ENCODE data around the gene ZNF264. TPM values are rescaled to one million over a fixed set of nuclear protein-coding genes. Genes with fewer than 3 reads are reported as not detected.
A peak's percentile ranks its signal among the peaks of the same experiment; 100 is the strongest.

ZNF264 gene
- total RNA-seq, 3 donors from 2014 or later (not counting 1 experiment from before 2014, with no cell fraction given): 50.4 to 62.1 (median 54.2) TPM

DNA sequence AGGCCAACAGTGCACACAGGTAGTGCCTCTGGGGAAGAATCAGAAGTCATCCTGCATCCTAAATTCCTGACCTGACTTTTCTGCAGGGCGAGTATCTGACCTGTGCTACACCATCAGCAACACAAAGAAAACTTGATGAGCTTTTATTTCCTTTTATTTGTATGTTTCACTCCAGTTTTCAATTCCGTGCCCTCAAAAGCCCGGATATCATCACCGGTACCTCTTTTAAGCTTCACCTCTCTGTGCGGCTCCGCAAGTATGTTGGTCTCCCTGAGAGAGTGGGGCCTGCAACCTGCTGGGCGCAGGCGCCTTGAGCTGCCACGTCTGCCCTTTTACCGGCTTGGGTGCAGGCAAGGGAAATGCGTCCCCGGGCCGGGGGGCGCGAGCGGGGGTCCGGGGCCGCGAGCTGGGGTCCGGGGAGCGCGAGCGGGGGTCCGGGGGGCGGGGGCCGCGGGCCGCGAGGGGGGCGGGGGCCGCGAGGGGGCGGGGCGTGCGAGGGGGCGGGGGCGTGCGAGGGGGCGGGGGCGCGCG lies 19.7 kb upstream of the ZNF264 start:
- H3K27ac Mint-ChIP-seq: peak overlapping the region; percentile 49 to 77
- Histone ChIP-seq H3K4me1 (ENCODE audit: control insufficient read depth, insufficient read depth, low read length) (peaks cover 12% of the 10 kb centered on the region), H3K9me3 (ENCODE audit: control insufficient read depth, insufficient read depth, low read length) (peaks cover 3% of the 10 kb centered on the region), H3K27ac (ENCODE audit: low read length) (peak overlapping the region; percentile 21), H3K36me3 (ENCODE audit: control insufficient read depth, insufficient read depth, low read length) (no peaks in the 10 kb centered on the region), H3K4me3 (ENCODE audit: low read length) (peak overlapping the region; percentile 31), H3K27me3 (ENCODE audit: control insufficient read depth, insufficient read depth, low read length) (no peaks in the 10 kb centered on the region)
- 6% methylated on average over 29 of the region's 42 CpGs for WGBS (ENCODE audit: insufficient coverage)
- TF ChIP-seq, protein P1, sequence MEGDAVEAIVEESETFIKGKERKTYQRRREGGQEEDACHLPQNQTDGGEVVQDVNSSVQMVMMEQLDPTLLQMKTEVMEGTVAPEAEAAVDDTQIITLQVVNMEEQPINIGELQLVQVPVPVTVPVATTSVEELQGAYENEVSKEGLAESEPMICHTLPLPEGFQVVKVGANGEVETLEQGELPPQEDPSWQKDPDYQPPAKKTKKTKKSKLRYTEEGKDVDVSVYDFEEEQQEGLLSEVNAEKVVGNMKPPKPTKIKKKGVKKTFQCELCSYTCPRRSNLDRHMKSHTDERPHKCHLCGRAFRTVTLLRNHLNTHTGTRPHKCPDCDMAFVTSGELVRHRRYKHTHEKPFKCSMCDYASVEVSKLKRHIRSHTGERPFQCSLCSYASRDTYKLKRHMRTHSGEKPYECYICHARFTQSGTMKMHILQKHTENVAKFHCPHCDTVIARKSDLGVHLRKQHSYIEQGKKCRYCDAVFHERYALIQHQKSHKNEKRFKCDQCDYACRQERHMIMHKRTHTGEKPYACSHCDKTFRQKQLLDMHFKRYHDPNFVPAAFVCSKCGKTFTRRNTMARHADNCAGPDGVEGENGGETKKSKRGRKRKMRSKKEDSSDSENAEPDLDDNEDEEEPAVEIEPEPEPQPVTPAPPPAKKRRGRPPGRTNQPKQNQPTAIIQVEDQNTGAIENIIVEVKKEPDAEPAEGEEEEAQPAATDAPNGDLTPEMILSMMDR (IDR thresholded peaks at IDR 0.05): no peak
- H3K27me3 Mint-ChIP-seq (ENCODE audit: low read depth in 2 of 2): peaks cover 0 to 5% of the 10 kb centered on the region in 2 donors
- peak; percentile 40 to 62 for DNase-seq
- H3K9me3 Mint-ChIP-seq: peaks cover 2 to 5% of the 10 kb centered on the region in 2 donors
- H3K36me3 Mint-ChIP-seq: no peaks in the 10 kb centered on the region
- intact Hi-C loops (cut with micrococcal nuclease): no loop called here
- H3K4me3 Mint-ChIP-seq: peak overlapping the region; percentile 83
- peak in 2 of 3 donors; percentile 61 to 65 for ATAC-seq
- H3K4me1 Mint-ChIP-seq: peaks cover 7 to 12% of the 10 kb centered on the region in 2 donors

DNA sequence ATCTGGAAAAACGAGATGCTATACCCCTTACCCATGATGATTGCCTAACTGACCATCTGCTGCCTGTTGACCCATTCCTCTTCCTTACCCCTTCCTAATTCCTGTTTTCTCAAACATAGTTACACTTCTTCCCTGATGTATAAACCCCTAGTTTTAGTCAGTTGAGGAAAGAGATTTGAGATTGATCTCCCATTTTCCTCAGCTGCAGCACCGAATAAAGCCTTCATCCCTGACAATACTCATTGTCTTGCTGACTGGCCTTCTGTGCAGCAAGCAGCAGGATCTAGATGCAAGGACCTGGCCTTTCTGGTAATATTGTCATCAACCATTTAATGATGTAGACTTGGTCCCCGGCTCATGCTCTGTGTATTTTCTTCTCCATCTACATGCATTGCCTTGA lies 999 bp upstream of the ZNF264 start:
- ATAC-seq: no peak
- TF ChIP-seq, protein P1 (IDR thresholded peaks at IDR 0.05): no peak
- Histone ChIP-seq H3K36me3 (ENCODE audit: control insufficient read depth, insufficient read depth, low read length) (peaks cover 17% of the 10 kb centered on the region), H3K4me3 (ENCODE audit: low read length) (no peak overlapping the region), H3K27me3 (ENCODE audit: control insufficient read depth, insufficient read depth, low read length) (peaks cover 8% of the 10 kb centered on the region), H3K27ac (ENCODE audit: low read length) (no peak overlapping the region), H3K9me3 (ENCODE audit: control insufficient read depth, insufficient read depth, low read length) (no peaks in the 10 kb centered on the region), H3K4me1 (ENCODE audit: control insufficient read depth, insufficient read depth, low read length) (peaks cover 20% of the 10 kb centered on the region)
- Mint-ChIP-seq H3K4me1 (peaks cover 24 to 32% of the 10 kb centered on the region in 2 donors), H3K36me3 (peaks cover 13% of the 10 kb centered on the region), H3K4me3 (peak overlapping the region; percentile 93), H3K27ac (peak overlapping the region; percentile 90 to 94), H3K9me3 (peaks cover 2 to 3% of the 10 kb centered on the region in 2 donors), H3K27me3 (ENCODE audit: low read depth in 2 of 2) (peaks cover 13 to 14% of the 10 kb centered on the region in 2 donors)
- intact Hi-C loops (cut with micrococcal nuclease): no loop called here
- no peak for DNase-seq
- 70% methylated on average over 3 of the region's 3 CpGs for WGBS (ENCODE audit: insufficient coverage)

DNA sequence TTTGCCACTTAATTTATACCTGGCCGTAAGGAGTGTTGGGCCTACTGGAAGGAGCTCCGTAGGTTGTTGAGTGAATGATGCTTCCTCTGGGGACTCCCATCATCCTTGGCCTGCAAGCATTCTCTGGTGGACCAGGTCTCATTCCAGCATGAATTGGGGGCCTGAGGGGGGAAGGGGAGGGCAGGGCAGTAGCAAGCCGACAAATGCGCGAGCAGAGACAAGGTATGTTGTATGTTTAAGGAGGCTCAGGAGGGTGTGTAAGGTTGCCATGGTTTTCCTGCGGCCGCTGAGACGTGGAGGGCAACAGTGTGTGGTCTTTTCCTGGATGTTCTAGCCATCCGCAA lies 749 bp downstream of the ZNF264 start:
- H3K27me3 ChIP-seq (ENCODE audit: control insufficient read depth, insufficient read depth, low read length): peaks cover 6% of the 10 kb centered on the region
- H3K27ac ChIP-seq (ENCODE audit: low read length): peak overlapping the region; percentile 90
- H3K4me1 Mint-ChIP-seq: peaks cover 31 to 38% of the 10 kb centered on the region in 2 donors
- peaks cover 33% of the 10 kb centered on the region for H3K36me3 ChIP-seq (ENCODE audit: control insufficient read depth, insufficient read depth, low read length)
- peaks cover 2 to 3% of the 10 kb centered on the region in 2 donors for H3K9me3 Mint-ChIP-seq
- H3K36me3 Mint-ChIP-seq: peaks cover 27% of the 10 kb centered on the region
- H3K27me3 Mint-ChIP-seq (ENCODE audit: low read depth in 2 of 2): peaks cover 7 to 11% of the 10 kb centered on the region in 2 donors
- peak overlapping the region; percentile 67 for H3K4me3 ChIP-seq (ENCODE audit: low read length)
- H3K9me3 ChIP-seq (ENCODE audit: control insufficient read depth, insufficient read depth, low read length): no peaks in the 10 kb centered on the region
- ATAC-seq: no peak
- TF ChIP-seq, protein P1 (IDR thresholded peaks at IDR 0.05): no peak
- DNase-seq: no peak
- intact Hi-C loops (cut with micrococcal nuclease): loop anchor here (2.0 kb wide), 1 partner anchor 89 kb away; the partner anchor contains the start of gene ZNF460
- WGBS (ENCODE audit: insufficient coverage): 16% methylated on average over 9 of the region's 9 CpGs
- peak overlapping the region; percentile 93 for H3K4me3 Mint-ChIP-seq
- peak overlapping the region; percentile 90 to 94 for H3K27ac Mint-ChIP-seq
- H3K4me1 ChIP-seq (ENCODE audit: control insufficient read depth, insufficient read depth, low read length): peaks cover 20% of the 10 kb centered on the region
